HCT116 (cell line): ENCODE results near the gene AKR1C4. TPM values are rescaled to one million over a fixed set of nuclear protein-coding genes. Genes with fewer than 3 reads are reported as not detected.
"Not testable (repeated sequence)": the region's sequence is repeated elsewhere in the genome, so short reads cannot be mapped to it uniquely, and the experiment has no call there.

Source experiments
- ATAC-seq: fragments of 200-7000 bp; cut with Tn5 transposase; 2 replicates; pipeline ENCODE4 v1.9.1; 2020; ENCODE audit warnings: mild to moderate bottlenecking, moderate library complexity
- BruUV-seq: library from RNA; stranded (reverse); fragments of 400-500 nt; replicated peaks from 2 replicates; lab custom pipeline; 2021; lab: Mats Ljungman, UMichigan
- CTCF ChIA-PET: fragments of 300-600 bp; sonication (Branson Sonifier 250); formaldehyde crosslinking; loops from one replicate; lab custom pipeline; 2021; ENCODE audit warnings: antibody characterized with exemption; lab: Charles Lee
- POLR2A ChIA-PET: fragments of 300-600, 350-600 bp; sonication (Branson Sonifier 250); formaldehyde crosslinking; loops from one replicate; lab custom pipeline; 2021; ENCODE audit warnings: antibody characterized with exemption; lab: Charles Lee
- RAD21 ChIA-PET, 2 experiments: fragments of 300-600 bp; sonication (Branson Sonifier 250); formaldehyde crosslinking; loops; one replicate each; lab custom pipeline; 2023; ENCODE audit warnings: low total read pairs in 2 of 2; ENCODE audit not compliant: uncharacterized antibody in 2 of 2, unreplicated experiment in 2 of 2, low non-redundant PET in 1 of 2; lab: Charles Lee
- DNase-seq: peaks from one replicate; pipeline ENCODE4 v3.0.0-alpha.2; 2010; ENCODE audit warnings: low read depth, low spot score
- H2AFZ ChIP-seq: fragments of 200-600 bp; shearing (Covaris generic), sonication (generic); 2 replicates; pipeline ENCODE4 v1.6.1; 2017; ENCODE audit warnings: low read depth, mixed run types, mixed read lengths, antibody characterized with exemption, low read length; ENCODE audit not compliant: poor library complexity, severe bottlenecking
- H3K27ac ChIP-seq: 2 replicates; pipeline ENCODE4 v1.5.1; 2012; ENCODE audit warnings: low read depth, low read length
- H3K27me3 ChIP-seq: fragments of 200-600 bp; sonication (generic); 2 replicates; pipeline ENCODE4 v1.6.1; 2016; ENCODE audit warnings: mixed run types, low read length, mixed read lengths; ENCODE audit not compliant: insufficient read depth
- H3K36me3 ChIP-seq, 2 experiments: fragments of 200-500 bp in 1 of 2; fragments of 200-600 bp in 1 of 2; sonication (Bioruptor generic) in 1 of 2; sonication (generic) in 1 of 2; 2 replicates each; pipeline versions ENCODE4 v1.5.1 to v1.6.1; 2014 to 2016; ENCODE audit warnings: low read length in 2 of 2, inconsistent platforms in 1 of 2, mixed read lengths in 1 of 2, mixed run types in 1 of 2; ENCODE audit not compliant: insufficient read depth in 2 of 2, control insufficient read depth in 1 of 2
- H3K4me1 ChIP-seq, 2 experiments: fragments of 200-600 bp in 1 of 2; sonication (generic) in 1 of 2; 2 replicates each; pipeline versions ENCODE4 v1.5.1 to v1.6.1; 2012 to 2017; ENCODE audit warnings: low read length in 2 of 2, inconsistent platforms in 1 of 2, mild to moderate bottlenecking in 1 of 2, mixed read lengths in 1 of 2, mixed run types in 1 of 2, moderate library complexity in 1 of 2; ENCODE audit not compliant: insufficient read depth in 2 of 2, control insufficient read depth in 1 of 2
- H3K4me2 ChIP-seq: fragments of 200-600 bp; sonication (generic); 2 replicates; pipeline ENCODE4 v1.6.1; 2017; ENCODE audit warnings: mixed run types, low read length, mixed read lengths
- H3K4me3 ChIP-seq, 2 experiments: fragments of 200-600 bp in 1 of 2; sonication (generic) in 1 of 2; replicated peaks in 1 of 2; 2 replicates each; pipeline ENCODE4 v1.5.1; 2011 to 2016; ENCODE audit warnings: low read length in 2 of 2, control low read depth in 1 of 2, low read depth in 1 of 2, mild to moderate bottlenecking in 1 of 2, mixed read lengths in 1 of 2, mixed run types in 1 of 2
- H3K79me2 ChIP-seq: fragments of 200-600 bp; sonication (generic); 2 replicates; pipeline ENCODE4 v1.6.1; 2017; ENCODE audit warnings: mild to moderate bottlenecking, mixed run types, low read length, moderate library complexity, mixed read lengths; ENCODE audit not compliant: insufficient read depth
- H3K9ac ChIP-seq: fragments of 200-600 bp; sonication (generic); 2 replicates; pipeline ENCODE4 v1.6.1; 2016; ENCODE audit warnings: low read length, mixed read lengths
- H3K9me2 ChIP-seq: fragments of 200-600 bp; sonication (generic), shearing (Covaris generic); 2 replicates; pipeline ENCODE4 v1.6.1; 2017; ENCODE audit warnings: mixed run types, mild to moderate bottlenecking, moderate library complexity; ENCODE audit not compliant: insufficient read depth
- H3K9me3 ChIP-seq, 2 experiments: fragments of 200-500 bp in 1 of 2; fragments of 200-600 bp in 1 of 2; sonication (Bioruptor generic) in 1 of 2; sonication (generic) in 1 of 2; 2 replicates each; pipeline ENCODE4 v1.6.1; 2014 to 2017; ENCODE audit warnings: low read length in 2 of 2, mixed read lengths in 2 of 2, inconsistent platforms in 1 of 2, low read depth in 1 of 2, mild to moderate bottlenecking in 1 of 2, mixed run types in 1 of 2, moderate library complexity in 1 of 2; ENCODE audit not compliant: control insufficient read depth in 1 of 2, insufficient read depth in 1 of 2
- H4K20me1 ChIP-seq: fragments of 200-600 bp; sonication (generic), shearing (Covaris generic); 2 replicates; pipeline ENCODE4 v1.6.1; 2017; ENCODE audit warnings: mixed run types, mild to moderate bottlenecking, moderate library complexity; ENCODE audit not compliant: insufficient read depth
- EZH2phosphoT487 ChIP-seq: fragments of 200-600 bp; IDR thresholded peaks from 2 replicates; pipeline ENCODE4 v1.6.1; 2018; ENCODE audit warnings: antibody characterized with exemption, borderline replicate concordance
- SP1 ChIP-seq: IDR thresholded peaks from 2 replicates; pipeline ENCODE4 v1.6.1; 2012; ENCODE audit warnings: low read depth
- intact Hi-C: fragments of 100-400 bp; cut with micrococcal nuclease; formaldehyde crosslinking; loops from 2 replicates; pipeline ENCODE4 v1.10.0; 2022
- total RNA-seq: library from RNA; stranded (reverse); gene quantifications from one replicate; pipeline ENCODE4 v1.2.1, GENCODE V29; 2021; ENCODE audit not compliant: unreplicated experiment
- TF ChIP-seq, protein P1 (sequence below): IDR thresholded peaks from 2 replicates; pipeline ENCODE4 v1.6.1; 2011; ENCODE audit warnings: mild to moderate bottlenecking, low read length, moderate library complexity; ENCODE audit not compliant: insufficient replicate concordance; ENCODE audit errors: extremely low read depth

AKR1C4 gene
- total RNA-seq, 1 experiment from 2014 or later, result not detected

GRCh38 chr10:5234106-5234860 lies 37.6 kb downstream of the AKR1C4 start:
- no peak overlapping the region for H3K9ac ChIP-seq
- TF ChIP-seq, protein P1, sequence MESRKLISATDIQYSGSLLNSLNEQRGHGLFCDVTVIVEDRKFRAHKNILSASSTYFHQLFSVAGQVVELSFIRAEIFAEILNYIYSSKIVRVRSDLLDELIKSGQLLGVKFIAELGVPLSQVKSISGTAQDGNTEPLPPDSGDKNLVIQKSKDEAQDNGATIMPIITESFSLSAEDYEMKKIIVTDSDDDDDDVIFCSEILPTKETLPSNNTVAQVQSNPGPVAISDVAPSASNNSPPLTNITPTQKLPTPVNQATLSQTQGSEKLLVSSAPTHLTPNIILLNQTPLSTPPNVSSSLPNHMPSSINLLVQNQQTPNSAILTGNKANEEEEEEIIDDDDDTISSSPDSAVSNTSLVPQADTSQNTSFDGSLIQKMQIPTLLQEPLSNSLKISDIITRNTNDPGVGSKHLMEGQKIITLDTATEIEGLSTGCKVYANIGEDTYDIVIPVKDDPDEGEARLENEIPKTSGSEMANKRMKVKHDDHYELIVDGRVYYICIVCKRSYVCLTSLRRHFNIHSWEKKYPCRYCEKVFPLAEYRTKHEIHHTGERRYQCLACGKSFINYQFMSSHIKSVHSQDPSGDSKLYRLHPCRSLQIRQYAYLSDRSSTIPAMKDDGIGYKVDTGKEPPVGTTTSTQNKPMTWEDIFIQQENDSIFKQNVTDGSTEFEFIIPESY, result no peak
- no peak for TF ChIP-seq SP1
- no peak for TF ChIP-seq EZH2phosphoT487
- TF ChIP-seq, all 23 proteins: peak for 0
- intact Hi-C loops, result no loop called here
- H3K9me2 ChIP-seq, result no peaks in the 10 kb centered on the region
- H3K4me3 ChIP-seq, result no peak overlapping the region
- ChIA-PET RAD21 (no interaction called here), POLR2A (no interaction called here), CTCF (no interaction called here)
- no peaks in the 10 kb centered on the region for H3K79me2 ChIP-seq
- H3K27ac ChIP-seq, result no peak overlapping the region
- H4K20me1 ChIP-seq, result no peaks in the 10 kb centered on the region
- no peaks in the 10 kb centered on the region for H3K9me3 ChIP-seq
- ATAC-seq (no peak), DNase-seq (no peak)
- no peak overlapping the region for H3K4me2 ChIP-seq
- H3K27me3 ChIP-seq, result no peaks in the 10 kb centered on the region
- H2AFZ ChIP-seq, result no peak overlapping the region
- no peaks in the 10 kb centered on the region for H3K4me1 ChIP-seq
- no peaks in the 10 kb centered on the region for H3K36me3 ChIP-seq
- no TSS peak for BruUV-seq

DNA sequence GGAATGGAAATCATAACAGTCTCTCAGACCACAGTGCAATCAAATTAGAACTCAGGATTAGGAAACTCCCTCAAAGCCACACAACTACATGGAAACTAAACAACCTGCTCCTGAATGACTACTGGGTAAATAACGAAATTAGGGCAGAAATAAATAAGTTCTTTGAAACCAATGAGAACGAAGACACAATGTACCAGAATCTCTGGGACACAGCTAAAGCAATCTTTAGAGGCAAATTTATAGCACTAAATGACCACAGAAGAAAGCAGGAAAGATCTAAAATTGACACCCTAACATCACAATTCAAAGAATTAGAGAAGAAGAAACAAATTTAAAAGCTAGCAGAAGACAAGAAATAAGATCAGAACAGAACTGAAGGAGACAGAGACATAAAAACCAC lies 40.9 kb downstream of the AKR1C4 start:
- RAD21 ChIA-PET, H3K4me2 ChIP-seq, H3K36me3 ChIP-seq, H3K9me3 ChIP-seq, ATAC-seq, H3K79me2 ChIP-seq, intact Hi-C loops, CTCF ChIA-PET, DNase-seq, H3K27ac ChIP-seq, H3K27me3 ChIP-seq, H4K20me1 ChIP-seq, POLR2A ChIA-PET, H3K4me3 ChIP-seq, H3K9ac ChIP-seq, BruUV-seq, H3K9me2 ChIP-seq, H2AFZ ChIP-seq, H3K4me1 ChIP-seq: not testable (repeated sequence)
